CD4-positive, alpha-beta T cell treated with Interleukin-21 for 1 hour (primary cell): ENCODE measurements around the gene TMEM108.
"Not testable (repeated sequence)": the region's sequence is repeated elsewhere in the genome, so short reads cannot be mapped to it uniquely, and the experiment has no call there.

ENCODE experiments used
- DNase-seq: peaks from one replicate; pipeline ENCODE4 v3.0.0-alpha.2; 2020

Gene TMEM108

DNA sequence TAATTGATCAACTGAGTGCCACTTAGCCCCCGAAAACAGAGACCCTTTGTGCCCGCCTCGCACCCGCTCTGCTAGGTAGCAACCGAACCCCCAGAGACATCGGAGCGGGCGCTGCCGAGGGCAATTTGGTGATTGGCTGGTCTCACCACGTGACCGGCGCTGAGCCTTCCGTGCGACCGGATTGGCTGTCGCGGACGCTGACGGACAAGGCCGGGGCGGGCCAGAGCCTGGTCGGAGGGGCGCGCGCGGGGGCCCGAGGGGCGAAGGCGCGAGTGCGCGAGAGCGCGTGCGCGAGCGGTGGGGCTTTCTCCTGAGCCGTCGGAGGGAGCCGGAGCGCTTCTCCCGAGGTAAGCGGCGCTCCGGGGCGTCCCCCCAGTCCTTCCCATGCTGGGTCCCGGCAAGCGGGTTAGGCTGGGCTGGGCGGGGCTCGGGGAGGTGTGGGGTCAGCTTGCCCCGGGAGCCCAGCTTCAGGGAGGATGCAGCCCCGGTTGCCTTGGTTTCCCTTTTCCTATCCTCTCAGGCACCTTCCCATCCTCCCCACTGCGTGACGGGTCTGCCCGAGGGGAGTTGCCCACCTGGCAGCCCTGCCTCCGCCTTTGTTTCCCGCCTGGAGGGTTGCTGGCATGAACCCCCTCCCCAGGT is at the start of gene TMEM108:
Gene TMEM108 (plus strand): TSS at position 303 of the 642 bp plus-strand sequence.
- peak; percentile 15 for DNase-seq

DNA sequence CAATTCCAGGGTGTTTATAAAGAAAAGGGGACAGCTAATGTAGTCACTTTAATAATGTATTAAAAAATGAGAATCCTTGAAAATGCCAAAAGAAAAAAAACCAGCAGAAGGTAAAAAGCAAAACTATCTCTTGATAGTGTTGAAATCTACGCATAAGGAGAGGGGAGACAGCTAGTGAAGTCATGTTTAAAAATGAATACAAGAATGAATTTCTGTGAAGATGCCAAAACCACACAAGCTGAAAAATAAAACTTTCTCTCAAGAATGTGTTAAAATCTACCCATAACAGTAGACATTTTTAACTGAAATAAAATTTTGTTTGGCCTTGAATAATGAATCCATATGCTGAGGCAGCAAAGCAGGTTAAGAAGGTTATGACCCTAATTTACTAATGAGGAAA is 42.2 kb upstream of the TMEM108 start:
- no peak for DNase-seq

DNA sequence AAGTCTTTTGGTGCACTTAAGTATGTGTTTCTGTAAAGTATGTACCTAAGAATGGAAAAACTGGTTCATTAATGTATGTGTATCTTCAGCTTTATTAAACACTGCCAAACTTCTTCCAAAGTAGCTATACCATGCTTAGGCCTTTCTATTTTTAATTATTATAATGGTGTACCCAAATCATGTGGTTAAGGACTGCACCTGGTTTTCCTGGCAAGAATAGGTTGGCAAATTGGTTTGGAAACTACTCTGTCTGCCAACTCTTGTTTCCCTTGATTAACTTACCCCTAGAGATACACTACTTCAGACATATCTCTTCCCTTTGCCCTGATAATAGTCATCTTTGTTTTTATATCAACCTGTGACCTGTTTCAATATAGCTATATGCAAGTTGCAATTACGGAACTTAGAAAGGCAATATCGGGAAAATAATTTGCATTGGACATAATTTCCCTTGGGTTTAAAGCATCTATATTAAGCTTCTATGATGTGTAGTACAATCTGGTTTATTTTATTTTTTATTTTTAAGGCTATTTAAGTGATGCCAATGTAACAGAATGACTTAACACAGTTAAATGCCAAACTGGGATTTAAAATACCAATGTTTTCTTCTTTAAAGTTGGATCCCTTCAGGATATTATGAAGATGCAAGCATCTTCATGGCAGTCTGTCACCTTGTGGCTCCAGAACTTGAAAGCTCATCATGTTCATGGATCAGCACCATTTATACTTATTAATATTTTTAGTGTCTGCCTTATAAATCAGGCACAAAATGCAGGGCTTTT is 40.6 kb upstream of the TMEM108 start:
- DNase-seq = no peak

DNA sequence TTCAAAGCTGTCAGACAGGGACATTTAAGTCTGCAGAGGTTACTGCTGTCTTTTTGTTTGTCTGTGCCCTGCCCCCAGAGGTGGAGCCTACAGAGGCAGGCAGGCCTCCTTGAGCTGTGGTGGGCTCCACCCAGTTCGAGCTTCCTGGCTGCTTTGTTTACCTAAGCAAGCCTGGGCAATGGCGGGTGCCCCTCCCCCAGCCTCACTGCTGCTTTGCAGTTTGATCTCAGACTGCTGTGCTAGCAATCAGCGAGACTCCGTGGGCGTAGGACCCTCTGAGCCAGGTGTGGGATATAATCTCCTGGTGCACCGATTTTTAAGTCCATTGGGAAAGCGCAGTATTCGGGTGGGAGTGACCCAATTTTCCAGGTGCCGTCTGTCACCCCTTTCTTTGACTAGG is 33.2 kb upstream of the TMEM108 start:
- not testable (repeated sequence) for DNase-seq

DNA sequence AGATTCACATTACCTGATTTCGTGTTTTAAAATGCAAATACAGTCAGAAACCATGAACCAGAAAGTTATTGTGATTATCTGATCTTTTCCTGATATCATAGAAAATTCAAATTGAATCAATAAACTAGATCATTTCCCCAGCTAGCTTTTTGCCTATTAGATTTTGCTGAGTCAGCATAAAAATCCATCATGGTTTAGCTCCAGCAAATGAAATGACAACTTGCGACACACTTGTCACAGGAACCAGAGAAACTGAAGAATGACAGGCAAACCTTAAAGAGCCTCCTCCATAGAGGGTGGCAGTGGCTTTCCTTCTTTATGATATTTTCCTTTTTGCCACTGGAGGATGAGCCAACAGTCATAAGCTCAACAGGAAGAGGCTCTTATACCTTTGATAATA is 30.6 kb upstream of the TMEM108 start:
- DNase-seq = no peak

DNA sequence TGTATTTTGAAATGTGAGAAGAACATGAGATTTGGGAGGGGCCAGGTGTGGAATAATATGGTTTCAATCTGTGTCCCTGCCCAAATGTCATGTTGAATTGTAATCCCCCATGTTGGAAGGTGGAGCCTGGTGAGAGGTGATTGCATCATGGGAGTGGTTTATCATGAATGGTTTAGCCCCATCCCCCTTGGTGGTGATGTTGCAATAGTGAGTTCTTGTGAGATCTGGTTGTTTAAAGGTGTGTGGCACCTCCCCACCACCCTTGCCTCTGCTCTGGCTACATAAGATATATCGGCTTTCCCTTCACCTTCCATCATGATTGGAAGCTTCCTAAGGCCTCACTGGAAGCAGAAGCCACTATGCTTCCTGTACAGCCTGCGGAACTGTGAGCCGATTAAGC is 23.9 kb upstream of the TMEM108 start:
- DNase-seq = no peak

DNA sequence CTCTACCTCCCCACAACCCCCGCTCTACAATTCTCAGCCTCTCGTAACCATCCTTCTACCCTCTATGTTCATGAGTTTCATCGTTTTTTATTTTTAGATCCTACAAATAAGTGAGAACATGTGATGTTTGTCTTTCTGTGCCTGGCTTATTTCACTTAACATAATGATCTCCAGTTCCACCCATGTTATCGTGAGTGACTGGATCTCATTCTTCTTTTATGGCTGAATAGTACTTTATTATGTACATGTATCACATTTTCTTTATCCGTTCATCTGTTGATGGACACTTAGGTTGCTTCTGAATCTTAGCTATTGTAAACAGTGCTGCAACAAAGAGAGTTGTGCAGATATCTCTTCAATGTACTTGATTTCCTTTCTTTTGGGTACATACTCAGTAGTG is 22.6 kb upstream of the TMEM108 start:
- DNase-seq = not testable (repeated sequence)

DNA sequence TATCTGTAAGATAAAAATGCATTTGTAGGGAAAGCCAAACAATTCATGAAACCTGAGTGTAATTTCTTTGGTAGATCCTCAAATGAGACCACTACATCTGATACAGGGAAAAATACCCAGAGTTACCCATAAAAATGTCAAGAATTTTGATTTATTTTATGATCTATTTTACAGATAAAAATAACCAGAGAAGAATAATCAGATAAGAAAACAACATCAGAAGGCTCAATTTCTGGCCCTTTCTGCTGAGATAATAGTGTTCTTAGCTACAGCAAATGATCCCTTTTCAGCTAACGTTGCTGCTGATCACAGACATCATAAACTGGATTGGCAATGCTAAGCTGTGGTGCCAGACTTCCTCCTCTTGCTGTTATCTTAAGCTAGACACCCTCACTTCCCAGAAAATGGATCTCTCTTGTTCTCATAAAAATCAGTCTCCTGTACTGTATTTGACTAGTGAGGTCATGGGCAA is 21.3 kb upstream of the TMEM108 start:
- no peak for DNase-seq

DNA sequence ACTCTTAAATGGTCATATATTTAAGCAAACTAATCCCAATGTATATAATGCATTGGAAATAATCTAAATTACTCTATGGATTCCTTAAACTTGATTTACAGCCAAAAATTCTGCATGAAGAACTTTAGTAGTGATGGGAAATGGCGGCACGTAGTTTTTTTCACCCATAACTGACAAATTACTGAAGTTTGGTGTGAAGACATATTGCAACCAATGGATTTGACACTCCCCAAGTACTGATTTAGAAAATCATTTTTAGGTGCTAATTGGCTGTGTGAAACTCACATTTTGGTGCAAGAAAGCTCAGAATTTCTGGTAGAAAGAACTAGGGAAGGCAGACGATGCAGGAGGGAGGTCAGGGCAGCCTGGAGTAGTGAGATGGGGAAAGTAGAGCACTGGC is 19.3 kb upstream of the TMEM108 start:
- DNase-seq = no peak

DNA sequence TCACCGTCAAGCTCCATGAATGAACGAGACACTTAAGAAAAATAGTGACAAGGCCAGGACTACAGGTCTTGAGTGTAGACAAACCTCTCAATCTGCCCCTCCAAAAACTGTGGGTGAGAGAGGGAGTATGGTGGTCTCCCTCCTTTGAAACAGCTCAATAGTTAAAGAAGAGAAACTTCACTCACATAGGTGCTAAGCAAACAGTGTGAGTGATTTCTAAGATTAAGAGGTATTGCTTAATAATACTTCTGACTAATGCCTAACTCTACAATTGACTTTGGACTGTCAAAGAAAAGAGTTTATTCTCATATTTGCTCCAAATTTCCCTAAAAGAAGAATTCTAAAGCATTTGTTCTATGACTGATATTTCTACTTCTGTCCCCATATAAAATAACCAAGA is 17.0 kb upstream of the TMEM108 start:
- DNase-seq = no peak

DNA sequence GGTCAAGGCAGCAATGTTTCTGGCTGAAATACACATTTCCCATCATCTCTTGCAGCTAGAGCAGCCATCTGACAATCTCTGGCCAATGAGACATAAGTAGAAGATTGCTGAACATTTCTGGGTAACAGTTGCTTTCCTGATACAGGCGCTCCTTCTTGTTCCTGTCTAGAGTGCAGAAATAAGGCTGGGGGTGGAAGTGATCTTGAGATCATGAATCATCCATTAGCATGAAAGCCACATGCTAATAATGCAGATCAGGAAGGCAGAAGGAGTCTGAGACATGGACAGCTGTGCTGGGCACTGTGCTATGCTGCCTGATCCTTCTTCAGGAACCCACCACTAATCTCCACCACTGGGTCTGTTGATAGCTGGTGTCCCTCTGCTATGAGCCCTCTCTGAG is 14.8 kb upstream of the TMEM108 start:
- DNase-seq = no peak

DNA sequence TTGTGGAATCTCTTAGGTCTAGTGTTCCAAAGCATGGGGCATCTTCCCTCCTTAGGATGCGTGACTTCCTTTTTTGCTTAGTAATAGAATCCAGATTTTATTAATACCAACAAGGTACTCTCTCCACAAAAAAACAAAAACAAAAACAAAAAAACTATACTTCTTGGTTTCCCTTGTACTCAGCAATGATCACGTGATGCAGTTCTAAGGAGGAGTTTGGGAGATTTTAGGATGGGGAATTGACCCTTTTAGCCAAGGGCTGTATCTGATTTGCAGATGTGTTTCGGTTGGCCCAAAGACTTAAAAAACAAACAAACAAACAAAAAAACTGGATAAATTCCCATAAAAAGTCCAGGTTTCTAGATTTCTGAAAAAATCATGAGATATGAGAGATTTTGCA is 12.6 kb upstream of the TMEM108 start:
- DNase-seq = no peak

DNA sequence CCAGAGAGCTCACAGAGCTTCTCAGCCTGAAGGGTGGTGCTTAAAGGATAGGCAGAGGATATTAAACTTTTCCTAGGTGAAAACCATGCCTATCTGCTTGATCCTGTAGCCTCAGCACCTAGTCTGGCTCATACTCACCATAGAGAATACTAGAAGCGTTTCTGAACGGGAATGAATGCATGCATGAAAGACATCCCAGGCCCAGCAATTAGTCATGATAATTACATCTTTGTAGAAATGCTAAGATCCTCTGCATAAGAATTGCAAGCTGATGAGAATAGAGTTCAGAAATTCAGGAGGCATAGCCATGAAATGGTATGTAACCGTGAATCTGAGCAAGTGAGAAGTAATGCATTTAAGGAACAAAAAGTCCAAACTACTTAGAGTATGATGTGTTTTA is 5.9 kb upstream of the TMEM108 start:
- DNase-seq = no peak

DNA sequence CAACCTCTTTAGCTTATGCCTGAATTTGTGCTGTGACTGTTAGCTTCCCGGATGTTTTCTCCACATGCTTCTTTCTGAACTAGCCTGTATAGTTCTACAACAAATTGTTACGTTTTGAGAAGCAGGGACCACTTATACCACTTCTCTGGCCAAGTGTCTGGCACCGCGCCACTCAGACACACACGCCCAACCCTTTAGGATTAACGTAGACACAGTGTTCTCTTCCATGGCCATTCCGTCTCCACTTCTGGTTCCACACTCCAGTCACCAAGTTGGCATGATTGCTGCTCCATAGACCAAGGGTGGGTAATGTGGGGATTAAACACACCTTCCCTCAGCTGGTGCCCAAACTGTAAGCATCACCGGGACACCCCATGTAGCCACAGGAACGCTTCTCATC is 755 bp upstream of the TMEM108 start:
- no peak for DNase-seq

DNA sequence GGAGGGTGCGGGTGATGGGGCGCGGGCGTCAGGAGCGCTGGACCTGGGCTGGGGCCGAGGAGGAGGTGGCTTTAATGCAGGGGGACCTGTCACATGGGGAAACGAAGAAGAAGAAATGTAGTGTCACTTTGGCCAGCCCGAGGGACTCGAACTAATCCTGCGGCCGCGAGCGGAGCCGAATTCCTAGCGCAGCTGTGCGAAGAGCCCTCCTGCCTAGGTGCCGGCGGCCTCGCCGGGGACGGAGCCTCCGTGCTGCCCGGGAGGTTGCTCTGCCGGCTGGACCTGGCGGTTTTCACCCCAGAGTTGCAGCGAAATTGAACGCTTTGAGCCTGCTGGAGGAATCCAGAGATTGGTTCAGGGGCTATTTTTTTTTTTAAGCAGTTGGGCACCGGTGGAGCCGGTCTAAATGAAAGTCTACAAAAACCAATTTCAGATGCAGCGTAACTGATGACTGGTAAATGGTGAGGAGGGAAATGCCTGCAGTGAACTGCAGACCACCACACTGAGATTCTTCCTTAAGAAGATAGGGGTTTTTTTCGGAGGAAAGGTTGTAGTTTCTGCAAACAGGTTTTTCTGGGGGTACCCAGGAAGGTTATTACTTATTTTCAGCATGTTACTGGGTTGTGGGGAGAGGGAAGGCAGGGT is 662 bp downstream of the TMEM108 start:
- no peak for DNase-seq

DNA sequence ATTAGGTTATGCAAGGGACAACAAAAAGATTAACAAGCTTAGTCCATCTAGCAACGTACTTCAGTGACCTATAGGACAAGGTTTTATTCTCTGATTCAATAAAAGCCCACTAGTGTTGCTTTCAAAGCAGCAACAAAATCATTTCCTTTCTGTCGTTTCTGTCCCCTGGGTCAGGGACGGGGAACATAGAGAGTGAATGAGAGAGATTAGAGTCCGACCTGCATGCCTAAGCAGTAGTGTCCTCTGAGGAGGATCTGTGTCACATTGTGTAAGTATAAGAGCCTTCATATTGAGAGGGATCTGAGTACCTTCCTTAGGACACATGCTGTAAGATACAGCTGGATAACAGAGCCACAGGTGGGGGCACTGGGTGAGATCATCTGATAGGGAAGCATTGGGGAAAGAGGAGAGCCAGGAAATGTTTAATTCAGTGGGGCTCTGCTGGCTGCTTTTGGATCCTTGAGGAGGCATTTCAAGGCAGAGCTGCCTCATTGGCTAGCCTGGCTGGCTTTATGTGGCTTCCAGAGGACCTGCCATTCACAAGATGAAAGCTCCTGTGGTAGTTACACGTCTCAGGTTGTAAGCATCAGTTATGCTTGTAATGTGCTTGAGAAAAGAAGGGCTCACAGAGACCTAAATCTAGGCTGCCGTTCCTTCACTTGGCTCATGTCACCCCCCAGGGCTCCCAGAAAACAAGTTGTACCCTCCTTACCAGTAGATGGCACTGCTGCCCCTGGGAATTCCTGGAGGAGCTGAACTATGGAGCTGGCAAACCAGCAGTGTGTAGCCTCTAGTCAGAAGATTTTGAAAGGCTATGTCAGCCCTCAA is 2.7 kb downstream of the TMEM108 start:
- peak; percentile 10 for DNase-seq

DNA sequence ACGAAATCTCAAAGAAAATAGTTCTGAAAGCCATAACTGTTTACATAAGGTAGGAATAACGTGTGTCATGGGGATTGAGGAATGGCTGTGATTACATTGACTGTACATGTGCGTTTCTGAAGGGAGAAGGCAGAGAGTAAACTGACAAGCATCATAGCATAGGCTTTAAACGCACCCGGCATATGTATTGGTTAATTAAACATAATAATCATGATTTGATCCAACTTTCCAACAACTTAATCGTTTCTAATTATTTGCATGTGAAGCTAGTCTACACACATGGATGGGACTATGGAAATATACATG is 3.3 kb downstream of the TMEM108 start:
- DNase-seq = no peak

DNA sequence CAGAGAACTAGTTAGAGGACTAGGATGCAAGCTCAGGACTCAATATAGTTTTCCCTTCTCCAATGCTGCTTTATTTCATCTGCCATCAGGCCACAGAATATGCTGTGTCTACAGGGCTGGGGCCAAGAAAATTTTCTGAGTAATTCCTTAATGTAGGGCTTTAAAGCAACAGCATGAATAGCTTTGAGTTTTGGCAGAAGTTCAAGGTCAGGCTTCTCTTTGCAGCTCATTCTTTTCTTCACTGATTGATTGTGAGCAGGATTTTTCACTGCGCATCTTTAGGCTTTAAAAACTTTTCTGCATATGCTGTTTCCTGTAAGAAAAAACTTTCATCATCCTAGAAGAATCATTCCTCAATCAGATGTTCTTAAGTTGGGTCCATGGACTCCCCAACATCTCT is 4.6 kb downstream of the TMEM108 start:
- DNase-seq = no peak

DNA sequence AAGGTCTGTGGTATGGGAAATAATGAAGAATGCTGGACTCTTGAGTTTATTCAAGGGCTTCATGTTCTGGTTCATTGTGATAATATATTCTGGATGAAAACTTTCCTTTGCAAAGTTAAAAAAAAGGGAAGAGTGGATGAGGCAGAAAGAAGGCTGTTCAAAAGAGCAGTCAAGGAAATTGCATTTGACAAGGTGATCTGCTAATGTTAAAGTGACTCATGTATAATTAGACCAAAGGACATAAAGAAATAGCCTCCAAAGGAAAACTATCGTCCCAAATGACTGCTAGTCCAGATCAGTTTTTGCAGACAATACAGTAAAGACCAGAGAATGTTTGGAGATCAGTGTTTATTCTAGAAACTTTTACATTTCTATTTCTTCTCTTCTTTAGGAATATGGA is 9.8 kb downstream of the TMEM108 start:
- no peak for DNase-seq

DNA sequence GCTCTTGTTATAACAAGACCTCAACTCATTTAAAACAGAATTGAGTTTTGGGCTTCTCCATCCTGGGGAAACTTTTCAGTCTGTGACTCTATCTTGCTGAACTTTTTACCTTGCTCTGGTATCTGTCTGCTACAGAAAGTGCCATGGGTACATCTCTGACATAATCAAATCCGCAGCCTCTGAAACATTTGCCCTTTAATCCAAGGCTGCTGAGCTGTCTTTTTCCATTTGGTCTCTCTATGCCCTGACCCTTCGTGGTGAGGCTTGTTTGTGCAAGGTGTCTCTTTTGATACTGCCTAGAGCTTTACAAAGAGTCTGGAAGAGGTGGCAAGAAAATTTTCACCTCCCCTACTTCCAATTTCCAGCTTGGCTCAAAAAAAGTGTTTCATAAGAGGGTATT is 11.3 kb downstream of the TMEM108 start:
- no peak for DNase-seq

DNA sequence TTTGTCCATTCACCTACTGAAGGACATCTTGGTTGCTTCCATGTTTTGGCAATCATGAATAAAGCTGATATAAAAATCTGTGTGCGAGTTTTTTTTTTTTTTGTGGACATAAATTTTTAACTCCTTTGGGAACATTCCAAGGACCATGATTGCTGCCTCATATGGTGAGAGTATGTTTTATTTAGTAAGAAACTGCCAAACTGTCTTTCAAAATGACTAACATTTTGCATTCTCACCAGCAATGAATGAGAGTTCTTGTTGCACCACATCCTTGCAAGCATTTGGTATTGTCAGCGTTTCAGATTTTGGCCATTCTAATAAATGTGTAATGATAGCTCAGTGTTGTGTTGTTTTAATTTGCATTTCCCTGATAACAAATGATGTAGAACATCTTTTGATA is 12.7 kb downstream of the TMEM108 start:
- DNase-seq = no peak

DNA sequence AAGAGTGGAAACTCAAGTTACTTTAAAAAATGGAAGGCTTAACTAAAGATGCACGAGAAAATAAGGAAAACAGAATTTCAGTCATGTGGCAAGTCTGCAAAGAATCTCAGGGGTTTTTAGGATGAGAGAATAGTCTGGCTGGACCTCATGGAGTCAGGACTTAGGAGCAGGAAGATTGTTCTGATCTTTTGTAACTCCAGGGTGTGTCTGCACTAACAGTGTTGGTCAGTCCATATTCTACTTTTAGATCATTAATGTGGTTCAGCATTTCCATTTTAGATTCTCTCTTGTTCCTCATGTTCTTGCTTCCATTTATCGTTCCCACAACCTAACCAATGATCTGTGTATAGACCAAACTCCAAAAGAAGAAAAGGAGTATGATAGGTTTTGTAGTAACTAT is 15.3 kb downstream of the TMEM108 start:
- DNase-seq = no peak

DNA sequence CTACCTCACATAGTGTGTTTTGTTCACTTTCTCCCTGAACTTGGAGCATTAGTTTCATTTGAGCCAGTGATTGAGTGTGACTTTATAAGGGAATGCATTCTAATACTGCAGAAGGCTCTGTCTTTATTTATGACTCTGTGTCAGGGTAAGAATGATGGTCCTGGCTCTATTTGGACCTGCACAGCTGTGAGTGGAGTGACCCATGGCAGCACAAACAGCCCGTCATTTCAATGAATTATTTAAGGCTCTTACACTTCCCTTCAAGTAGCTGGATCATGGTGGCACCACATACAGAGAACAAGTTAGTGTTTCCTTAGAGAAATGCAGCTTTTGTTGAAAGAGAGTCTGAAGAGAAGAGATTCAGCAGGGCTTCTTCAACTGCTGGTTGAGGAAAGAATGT is 16.4 kb downstream of the TMEM108 start:
- DNase-seq = no peak

DNA sequence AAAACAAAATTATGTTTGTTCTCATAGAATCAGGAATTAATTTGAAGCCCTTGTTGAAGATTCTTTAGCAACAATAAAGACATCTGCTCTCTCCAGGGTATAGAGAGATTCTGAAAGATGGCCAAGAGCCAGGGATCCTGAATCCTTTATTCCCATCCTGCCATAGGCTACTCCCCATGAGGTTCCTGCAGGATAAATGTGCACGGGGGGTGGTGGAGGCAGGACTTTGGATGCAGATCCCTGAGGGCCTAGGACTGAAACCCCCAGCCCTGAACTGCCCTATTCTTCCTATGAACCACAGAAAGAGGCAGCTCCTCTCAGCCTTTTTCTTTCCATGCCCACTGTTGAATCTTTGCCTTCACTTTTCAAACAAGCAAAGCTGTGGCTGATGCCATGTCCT is 17.1 kb downstream of the TMEM108 start:
- DNase-seq = no peak
